CD4-positive, alpha-beta T cell treated with Interleukin-1 beta for 1 hour (primary cell): ENCODE results near the gene RP2.
A peak's percentile ranks its signal among the peaks of the same experiment; 100 is the strongest.

Experiments
- DNase-seq, 2 donors: peaks; one replicate each; pipeline ENCODE4 v3.0.0-alpha.2; 2020 to 2022

RP2 gene

DNA sequence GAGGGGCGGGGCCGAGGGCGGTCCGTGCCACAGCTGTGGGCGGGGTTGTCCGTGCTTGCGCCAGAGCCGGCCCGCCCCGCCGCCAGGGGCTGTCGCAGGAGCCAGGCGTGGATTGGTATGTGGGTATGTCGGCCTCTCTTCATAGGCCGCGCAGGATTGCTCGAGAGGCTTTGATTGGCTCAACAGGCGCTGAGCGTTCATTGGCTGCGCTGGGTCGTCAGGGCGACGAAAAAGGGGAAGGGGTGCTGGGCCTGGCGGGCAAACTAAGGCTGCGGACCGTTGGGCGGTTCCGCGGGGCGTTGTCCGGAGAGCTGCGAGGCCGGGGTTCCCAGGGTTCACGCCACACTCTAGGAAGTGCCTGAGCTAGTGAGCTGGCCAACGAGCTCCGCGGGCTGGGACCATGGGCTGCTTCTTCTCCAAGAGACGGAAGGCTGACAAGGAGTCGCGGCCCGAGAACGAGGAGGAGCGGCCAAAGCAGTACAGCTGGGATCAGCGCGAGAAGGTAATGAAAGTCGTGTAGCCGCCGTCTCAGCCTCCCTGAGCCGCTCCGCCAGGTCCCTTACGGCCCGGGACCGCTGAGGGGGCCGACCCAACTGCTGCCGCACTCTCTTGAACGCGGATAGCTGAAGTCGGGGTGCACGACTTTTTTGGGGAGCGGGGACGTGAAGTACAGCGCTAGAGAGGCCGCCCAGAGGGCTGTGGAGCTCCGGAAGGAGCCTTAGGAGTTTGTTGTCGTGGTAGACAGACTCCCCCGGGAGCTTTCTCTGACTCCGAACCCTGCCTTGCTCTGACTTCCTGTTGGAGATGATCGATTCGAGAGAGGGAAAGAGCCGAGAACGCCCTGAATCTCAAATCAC is at the start of gene RP2:
RP2 (plus strand) TSS at position 343 of the 857 bp plus-strand sequence; CDS start at position 401, 58 bp downstream.
- peak; percentile 87 to 91 for DNase-seq

DNA sequence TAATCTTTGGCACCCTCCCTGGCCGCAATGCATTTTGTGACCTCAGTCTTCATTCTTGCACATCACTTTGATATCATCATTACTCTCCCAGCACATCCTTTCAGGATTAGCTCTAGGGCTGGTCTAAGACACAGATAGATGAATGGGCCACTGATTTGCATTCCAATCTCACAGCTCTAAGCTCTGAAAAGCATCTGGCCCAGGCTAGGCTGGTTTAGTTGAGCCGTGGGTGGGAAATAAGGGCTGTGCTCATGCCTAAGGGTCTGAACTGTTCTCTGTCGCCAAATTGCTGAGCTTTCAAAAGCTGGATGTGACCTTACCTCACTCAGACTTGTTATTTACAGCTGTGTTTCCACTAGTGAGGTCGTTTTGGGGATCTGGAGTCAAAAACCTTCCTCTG is 47.9 kb upstream of the RP2 start:
- DNase-seq = no peak

DNA sequence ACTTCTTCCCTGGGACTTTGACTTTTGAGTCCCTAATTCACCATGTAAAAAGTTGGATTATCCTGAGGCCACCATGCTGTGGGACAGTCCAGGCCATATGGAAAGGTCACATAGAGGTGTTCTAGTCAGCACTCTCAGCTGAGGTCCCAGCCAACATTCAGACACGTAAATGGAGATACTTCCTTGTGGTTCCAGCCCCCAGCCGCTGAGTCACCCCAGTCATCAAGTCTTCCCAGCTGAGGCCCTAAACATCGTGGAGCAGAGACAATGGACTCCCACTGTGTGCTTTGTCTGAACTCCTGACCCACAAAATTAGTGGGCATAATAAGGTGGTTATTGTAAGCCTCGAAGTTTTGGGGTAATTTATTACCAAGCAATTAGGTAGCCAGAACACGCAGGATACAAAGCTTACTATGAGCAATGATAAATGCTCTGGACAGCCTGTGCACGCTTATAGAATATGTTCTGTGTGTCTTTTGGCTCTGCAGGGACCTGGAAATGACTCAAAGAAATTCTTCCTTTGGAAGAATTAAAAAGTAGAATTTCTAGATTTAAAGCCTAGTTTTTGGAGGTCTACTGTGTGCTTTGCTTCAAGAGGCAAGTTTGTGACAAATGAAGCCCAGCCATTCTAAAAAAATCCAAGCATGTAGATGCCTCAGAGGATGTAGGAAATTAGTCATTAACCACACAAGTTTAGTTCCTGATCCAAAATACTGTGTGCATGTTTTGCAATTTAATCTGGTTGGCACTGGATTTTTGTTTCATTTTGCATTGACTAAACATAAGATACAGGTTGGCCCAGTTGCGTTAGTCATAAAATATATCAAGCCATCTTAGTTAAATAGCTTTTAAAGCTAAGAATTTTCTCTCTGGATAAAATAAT is 44.7 kb upstream of the RP2 start:
- DNase-seq = peak in 1 of 2 donors; percentile 29

DNA sequence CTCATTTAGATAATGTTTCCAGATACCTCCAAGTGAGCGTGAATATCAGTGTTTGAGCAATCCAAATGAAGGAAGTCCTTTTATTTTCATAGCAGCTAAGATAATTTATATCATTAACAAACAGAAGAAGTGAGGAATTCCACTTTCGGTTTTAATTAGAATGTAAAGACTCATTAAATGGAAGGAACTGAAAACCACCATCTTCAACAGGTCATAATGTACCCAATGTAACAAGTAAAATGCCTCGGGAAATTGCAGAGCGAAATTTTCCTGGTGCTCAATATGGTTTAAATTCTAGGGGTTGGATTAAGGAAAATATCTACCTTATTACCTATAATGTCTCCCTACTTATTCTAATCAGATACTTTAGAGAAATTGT is 44.0 kb upstream of the RP2 start:
- no peak for DNase-seq

DNA sequence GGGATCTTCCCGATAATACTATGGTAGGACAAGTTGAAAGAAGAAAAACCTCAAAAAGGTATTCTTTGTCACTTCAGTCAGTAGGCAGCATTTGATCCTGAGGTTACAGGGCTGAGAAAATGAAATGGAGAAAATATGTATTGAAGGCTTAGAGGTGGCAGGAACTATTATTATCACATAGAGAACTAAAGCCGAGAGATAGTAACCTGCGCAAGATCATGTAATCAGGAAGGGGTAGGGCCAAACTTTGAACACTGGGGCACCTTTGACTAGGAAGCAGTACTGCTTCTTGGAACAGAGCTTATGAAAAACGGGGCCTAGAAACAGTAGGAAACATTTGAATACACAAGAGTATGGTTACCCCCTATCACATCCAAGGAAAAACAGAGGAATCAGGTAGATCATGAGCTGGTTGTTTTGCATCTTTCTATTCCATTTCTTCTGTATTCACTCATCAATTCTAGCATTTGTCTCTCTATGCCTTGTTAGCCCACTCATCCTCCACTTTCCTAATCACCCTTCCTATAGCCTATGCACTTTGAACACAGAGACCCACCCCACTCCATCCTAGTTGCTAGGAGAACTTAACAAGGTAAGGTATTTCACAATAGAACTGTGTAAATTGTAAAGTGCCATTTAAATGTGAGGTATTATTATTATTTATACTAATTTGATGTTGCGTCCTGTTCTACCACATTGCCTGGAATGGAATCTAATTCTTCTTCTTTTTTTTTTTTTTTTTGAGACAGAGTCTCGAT is 43.3 kb upstream of the RP2 start:
- no peak for DNase-seq

DNA sequence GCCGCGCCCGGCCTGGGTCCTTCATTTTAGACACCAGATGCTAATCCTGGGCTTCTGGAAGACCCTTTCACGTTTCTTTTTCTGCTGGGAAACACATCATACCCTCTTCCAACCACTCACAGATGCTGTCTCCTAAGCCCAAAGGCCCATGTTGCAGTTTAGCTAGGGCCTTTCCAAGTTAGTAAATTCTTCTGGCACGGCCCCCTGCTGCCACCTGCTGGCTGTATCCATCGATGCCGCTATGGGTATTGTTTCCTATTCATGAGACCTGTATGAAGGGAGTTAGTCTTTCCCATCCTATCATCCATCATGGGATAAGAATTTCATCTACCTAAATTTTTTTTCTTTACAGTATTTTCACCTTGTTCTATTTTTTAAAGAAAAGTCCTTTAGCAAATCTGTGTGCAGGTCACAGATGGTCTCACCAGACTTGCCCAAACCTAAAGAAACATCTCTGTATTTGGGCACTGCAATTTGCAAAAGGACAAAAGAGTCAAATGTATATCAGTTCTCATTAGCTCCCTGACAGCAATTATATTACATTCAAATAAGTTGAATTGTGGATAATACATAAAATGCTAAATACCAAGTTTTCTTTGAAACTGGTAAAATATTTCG is 40.2 kb upstream of the RP2 start:
- DNase-seq = peak; percentile 67 to 68

DNA sequence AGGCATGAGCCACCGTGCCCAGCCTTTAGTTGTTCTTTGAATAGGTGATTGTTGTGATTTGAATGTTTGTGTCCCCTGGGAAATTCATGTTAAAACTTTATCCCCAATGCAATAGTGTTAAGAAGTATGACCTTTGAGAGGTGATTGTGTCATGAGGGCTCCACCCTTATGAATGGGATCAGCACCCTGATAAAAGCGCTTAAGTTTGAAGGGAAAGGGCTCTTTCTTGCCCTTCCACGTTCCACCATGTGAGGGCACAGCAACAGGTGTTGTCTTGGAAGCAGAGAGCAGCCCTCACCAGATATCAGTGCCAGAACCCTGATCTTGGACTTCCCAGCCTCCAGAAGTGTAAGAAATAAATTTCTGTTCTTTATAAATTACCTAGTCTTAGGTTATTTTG is 33.7 kb upstream of the RP2 start:
- no peak for DNase-seq

DNA sequence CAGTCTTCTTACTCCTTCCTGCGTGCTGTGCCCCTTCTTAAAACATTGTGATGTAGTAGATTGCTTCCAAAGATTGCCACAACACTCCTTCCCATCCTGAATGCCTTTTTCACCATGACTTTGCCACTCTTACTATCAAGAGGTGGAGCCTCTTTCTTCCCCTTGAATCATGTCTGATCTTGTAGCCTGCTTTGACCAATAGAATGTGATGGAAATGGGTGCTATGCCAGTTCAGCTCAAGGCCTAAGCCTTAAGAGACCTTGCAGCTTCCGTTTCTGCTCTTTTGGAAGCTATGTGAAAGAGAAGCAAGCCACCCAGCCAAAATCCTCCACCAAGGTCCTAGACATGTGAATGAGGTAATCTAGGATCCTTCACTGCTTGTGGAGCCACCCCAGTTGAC is 31.6 kb upstream of the RP2 start:
- DNase-seq = no peak

DNA sequence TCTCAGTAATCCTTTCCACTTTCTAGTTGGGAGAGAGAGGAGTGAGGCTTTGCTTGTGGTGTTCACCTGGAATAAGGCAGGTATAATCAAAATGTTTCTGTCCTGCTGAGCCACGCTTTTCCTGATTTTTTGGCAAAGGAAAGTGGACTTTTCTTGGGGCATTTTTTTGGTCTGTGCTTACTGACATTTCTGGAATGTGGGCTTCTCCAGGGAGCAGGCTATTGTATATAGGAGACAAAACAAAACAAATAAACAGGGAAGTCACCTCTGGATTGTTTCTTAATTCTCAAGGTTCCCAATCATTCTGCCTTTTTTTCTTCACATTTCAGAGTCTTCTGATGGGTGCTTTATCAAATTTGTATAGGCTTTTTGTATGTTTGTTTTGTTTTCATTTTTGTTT is 25.7 kb upstream of the RP2 start:
- DNase-seq = no peak

DNA sequence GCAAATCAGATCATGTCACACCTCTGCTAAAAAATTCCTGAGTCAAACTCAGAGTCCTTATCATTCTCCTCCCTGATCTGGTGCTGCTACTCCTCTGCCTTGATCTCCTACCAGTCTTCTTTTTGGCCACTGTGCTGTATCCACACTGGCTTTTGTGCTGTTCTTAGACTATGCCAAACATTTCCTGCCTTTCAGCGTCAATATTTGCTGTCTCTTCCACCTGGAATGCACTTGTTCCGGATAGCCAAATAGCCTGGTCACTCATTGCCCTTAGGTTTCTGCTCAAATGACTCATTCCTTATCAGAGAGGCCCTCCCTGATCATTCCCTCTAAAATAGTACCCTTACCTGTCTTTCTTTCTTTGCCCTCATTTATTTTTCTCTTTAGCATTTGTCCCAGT is 24.4 kb upstream of the RP2 start:
- no peak for DNase-seq

DNA sequence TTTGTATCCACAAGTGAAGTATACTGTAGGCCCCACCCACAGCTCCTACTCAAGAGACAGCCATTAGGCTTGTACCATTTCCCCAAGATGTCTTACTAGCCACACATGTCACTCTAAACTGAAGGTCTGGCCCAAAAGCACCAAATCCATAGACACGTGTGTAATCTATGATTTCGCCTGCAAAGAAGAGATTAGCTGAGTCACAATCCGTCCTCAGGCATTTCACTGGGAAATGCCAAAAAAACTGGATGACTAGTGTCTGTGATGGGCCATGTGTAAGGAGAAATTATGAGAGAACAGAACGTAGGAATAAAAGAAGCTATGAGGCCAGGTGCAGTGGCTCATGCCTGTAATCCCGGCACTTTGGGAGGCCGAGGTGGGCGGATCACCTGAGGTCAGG is 21.9 kb upstream of the RP2 start:
- no peak for DNase-seq

DNA sequence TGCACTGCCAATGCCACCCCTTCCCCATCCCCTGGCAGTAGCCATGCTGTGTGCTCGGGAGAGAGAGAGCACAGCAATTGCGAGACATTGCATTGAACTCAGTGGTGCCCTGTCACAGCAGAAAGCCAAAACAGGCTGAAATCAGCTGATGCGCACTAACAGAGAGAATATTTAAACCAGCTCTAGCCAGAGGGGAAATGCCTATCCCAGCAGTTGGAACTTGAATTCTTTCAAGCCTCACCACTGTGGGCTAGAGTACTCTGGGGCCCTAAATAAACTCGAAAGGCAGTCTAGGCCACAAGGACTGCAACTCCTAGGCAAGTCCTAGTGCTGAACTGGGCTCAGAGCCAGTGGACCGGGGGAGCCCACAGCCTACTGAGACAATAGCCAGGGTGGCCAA is 17.7 kb upstream of the RP2 start:
- DNase-seq = no peak

DNA sequence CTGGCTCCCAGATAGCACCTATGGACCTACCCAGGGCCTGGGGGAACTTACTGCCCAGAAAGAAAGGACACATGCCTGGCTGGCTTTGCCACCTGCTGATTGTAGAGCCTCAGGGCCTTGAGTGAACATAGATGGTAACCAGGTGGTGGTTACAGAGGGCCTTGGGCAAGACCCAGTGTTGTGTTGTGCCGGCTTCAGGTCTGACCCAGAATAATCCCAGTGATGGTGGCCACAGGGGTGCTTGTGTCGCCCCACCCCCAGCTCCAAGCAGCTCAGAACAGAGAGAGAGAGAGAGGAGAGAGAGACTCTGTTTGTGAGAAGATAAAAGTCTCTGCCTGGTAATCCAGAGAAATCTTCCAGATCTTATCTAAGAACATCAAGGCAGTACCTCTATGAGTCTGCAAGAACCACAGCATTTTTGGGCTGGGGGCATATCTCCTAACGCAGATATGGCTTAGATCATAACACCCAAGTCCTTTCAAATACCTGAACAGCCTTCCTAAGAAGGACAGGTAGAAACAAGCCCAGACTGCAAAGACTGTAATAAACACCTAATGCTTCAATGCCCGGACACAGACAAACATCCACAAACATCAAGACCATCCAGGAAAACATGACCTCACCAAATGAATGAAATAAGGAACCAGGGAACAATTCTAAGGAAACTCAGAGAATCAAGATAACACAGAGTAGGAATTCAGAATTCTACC is 16.3 kb upstream of the RP2 start:
- no peak for DNase-seq

DNA sequence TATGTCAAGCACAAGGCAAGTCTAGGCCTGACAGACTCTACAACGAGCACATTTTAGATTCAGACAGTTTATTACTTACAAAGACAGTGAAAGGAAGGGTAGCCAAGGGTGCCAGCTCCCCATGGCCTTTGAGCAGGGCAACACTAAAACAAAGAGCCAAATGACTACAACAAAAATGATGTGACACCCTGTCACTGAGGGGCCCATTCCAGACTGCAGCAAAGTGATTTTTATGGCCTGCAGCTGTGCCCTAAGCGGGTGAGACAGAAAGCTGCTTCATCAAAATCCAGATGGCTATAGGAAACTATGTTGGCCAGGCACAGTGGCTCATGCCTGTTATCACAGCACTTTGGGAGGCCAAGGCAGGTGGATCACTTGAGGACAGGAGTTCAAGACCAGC is 13.4 kb upstream of the RP2 start:
- DNase-seq = no peak

DNA sequence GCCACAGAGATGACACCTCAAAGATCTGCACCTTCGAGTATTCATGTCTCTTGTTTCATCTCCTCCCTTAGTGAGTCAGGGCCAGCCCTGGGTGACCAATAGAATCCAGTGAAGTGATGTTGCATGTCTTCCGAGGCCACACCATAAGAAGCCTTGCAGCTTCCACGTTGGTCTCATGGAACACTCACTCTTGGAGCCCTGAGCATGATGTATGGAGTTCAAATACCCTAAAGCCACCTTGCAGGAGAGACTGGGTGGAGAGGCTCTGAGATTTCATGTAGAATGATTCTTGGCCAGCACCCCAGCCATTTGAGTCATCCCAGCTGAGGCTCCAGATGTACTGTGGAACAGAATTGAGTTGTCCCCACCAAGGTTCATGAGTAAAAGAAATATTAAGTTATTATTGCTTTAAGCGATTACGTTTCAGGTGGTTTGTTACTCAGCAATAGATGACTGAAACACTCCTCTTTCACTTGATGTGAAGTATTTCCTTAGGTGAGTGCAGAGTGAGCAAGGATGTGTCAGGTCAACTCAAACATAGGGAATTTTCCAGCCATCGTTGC is 5.0 kb upstream of the RP2 start:
- DNase-seq = no peak

DNA sequence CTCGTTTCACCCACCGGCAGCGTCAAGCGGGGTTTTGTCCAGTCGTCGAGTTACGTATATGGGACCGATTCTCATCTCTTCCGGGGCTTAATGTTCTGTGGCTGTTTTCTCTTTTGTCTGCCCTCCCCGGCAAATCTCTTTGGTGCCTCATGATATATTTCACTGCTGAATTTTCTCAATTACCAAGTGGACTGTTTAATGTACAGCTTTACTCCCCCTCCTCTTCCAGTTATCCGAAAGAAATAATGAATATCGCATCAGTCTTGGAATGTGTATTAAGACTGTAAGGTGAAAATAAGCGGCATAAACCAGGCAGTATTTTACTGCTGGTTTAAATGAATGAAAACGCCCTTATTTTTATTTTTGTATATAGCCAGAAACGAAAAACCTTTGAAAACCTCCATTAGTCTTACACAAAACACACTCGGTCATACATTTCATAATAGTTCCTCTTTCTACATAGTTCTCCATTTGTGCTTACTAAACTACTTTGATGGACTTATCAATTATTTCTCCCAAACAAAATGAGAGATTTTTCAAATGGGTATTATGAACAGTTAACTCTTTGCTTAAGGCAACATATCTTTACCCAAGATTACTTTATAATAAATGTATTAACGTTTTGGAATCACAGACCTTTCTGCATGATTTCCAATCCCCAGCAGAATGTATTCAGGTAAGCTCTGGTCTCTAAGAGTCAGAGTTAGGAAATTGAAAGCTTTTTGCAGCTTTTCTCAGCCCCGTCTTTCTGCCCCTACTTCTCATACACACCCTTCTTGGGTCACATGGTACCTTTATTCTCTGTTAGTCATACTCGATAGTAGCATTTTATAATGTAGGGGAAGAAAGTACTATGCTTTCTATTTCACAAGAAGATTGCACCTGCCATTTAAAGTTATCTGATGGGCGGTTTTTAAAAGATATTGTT is 979 bp downstream of the RP2 start:
- peak in 1 of 2 donors; percentile 11 for DNase-seq

DNA sequence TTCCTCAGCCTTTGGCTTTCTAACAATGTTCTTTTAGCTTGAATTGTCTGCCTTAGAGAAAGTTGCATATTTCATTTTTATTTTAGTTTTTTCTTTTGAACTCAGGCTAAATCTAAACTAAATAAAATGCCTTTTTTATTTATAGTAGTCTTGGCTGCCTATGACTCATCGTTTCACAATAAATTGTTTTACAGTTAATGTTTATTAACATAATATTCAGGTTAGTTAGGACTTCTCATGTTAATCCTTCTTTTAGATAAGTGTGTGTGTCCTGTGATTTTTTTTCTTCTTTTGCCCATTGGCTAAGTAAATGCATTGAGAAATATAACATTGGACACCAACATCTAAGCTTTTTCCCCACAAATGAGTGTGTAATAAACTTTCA is 1.6 kb downstream of the RP2 start:
- DNase-seq = no peak

DNA sequence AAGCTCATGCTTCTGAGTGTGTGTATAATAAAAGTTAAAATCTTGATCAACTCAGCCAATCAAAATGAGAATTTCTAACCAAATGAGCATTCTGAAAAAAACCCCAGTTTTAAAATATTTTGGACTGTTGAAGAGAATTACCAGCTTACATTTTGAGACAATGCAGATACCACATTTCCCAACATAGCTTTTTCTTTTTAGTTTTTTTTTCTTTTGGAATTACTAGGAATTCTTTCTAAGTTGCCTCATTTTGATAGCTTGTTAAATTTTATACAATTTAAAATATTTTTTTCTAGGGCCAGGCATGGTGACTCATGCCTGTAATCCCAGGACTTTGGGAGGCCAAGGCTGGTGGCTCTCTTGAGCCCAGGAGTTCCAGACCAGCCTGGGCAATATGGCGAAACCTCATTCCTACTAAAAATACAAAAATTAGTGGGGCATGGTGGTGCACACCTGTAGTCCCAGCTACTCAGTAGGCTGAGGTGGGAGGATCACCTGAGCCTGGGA is 2.2 kb downstream of the RP2 start:
- DNase-seq = no peak

DNA sequence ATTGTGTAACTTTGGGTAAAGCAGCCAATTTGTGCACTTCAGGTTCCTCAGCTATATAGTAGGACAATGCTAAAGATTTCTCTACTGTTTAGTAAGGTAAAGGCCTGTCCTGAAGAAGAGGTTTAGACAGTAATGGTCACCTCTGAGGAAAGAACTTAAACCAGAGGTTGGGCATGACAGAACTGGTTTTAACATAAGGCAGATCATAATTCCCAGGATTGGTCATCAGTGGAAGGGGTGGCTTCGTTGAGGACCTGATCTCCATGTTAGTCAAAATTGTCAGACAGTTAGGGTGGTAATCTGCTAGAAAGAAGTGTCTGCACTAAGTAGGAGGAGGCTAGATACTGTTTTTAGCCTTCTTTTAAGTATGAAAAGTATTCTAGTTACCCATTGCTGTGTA is 4.1 kb downstream of the RP2 start:
- DNase-seq = no peak

DNA sequence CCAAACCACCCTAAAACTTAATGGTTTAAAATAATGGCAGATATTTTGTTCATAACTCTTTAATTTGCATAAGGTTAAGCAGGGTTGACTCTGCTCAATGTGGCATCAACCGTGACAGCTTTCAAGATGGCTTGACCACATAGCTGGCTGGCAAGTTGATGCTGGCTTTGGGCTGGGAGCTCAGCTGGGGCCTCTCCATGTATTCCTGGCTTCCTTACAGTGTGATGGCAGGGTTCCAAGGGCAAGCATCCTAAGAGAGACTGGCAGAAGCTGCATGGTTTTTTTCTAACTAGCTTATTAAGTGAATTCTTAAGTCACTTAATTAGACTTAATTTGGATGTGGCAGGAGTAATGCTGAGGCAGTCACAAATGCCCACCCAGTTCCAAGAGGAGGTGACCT is 4.5 kb downstream of the RP2 start:
- no peak for DNase-seq

DNA sequence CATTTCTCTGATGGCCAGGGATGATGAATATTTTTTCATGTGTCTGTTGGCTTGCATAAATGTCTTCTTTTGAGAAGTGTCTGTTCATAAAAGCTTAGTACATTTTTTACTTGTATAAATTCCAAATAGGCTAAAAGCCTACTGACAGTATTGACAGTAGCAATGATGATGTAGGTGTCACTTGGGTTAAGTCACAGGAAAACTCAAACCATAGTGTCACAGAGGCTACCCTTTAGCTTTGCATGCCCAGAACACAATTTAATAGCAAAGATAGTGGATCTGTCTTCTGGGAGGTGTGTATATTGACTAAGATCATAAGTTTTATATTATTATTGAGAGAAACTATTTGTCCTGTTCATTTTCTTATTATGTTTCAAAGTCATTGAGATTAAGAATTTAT is 8.1 kb downstream of the RP2 start:
- no peak for DNase-seq
